Caki2 (cell line): Measurements from ENCODE around the gene FAM9A. TPM values are rescaled to one million over a fixed set of nuclear protein-coding genes. Genes with fewer than 3 reads are reported as not detected.

Source experiments
- DNase-seq: peaks from one replicate; pipeline ENCODE4 v3.0.0-alpha.2; 2015; ENCODE audit warnings: low read depth
- in situ Hi-C: cut with HindIII; loops from 2 replicates; pipeline ENCODE4 v1.10.0; 2016; ENCODE audit warnings: low sequenced_read_pairs, low pct_unique_long_range_greater_than_20kb, mixed read lengths
- total RNA-seq: library from RNA; depleted of rRNA; stranded (reverse); fragments of >200 nt; shearing (Covaris generic); gene quantifications from 2 replicates; pipeline ENCODE4 v1.2.3, GENCODE V29; 2014; ENCODE audit warnings: low replicate concordance; rRNA removed

The FAM9A gene
- total RNA-seq, 1 experiment from 2014 or later, result not detected

- DNase-seq, result no peak
These were observed 46.1 kb downstream of the FAM9A start for GRCh38 chrX:8755116-8755515.

DNA sequence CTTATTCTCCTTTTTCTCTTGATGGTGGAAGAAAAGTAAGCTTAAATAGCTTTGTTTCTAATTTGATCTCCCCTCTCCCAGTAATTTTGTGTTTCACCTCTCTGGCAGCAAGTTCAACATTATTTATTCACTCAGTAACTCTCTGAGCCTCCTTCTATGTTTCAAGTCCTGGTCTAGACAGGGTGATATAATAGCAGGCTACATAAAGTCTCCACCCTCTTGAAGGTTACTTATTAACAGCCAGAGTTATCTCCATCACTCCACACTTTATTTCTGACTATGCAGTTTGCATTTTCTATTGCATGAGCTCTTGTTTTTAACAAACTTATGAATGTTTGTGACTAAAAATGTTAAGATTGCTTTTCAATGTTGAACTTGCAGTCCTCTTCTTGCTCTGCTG lies 51.5 kb downstream of the FAM9A start:
- DNase-seq, result peak; percentile 12
- in situ Hi-C loops, result no loop called here

More at GRCh38 chrX:8755116-8755515, 46.1 kb downstream of the FAM9A start:
- in situ Hi-C loops, result no loop called here

DNA sequence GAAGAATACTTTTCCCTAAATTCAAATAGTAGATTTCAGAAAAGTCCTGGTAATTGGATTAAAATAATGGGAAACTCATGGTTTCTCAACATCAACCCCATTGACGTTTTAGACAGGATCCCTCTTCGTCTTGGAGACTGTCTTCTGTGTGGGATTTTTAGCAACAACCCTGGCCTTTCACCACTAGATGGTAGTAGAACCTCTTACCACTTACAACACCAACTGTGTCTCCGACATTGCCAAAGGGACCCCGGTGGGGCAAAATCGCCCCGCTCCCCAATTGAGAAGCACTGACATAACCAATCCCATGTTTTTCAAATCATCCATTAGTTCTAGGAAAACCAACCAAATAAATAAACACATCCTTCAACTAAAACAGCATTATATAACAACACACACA lies 52.3 kb downstream of the FAM9A start:
- DNase-seq, result peak; percentile 14
- in situ Hi-C loops, result no loop called here

GRCh38 chrX:8743126-8743732 lies 58.0 kb downstream of the FAM9A start:
- no peak for DNase-seq
- in situ Hi-C loops, result no loop called here

- DNase-seq, result no peak
- in situ Hi-C loops, result no loop called here
These were observed 59.2 kb downstream of the FAM9A start for GRCh38 chrX:8741981-8742380.

Other genes starting within 250 kb of the FAM9A start
- gene ANOS1, start 69.2 kb downstream of the FAM9A start, total RNA-seq, result 6.3 and 7.2 TPM in 2 replicates
- not detected in 2 replicates for gene FAM9B, start 232.7 kb upstream of the FAM9A start, total RNA-seq